ENCODE data around the gene COL4A6. TPM values are rescaled to one million over a fixed set of nuclear protein-coding genes. Genes with fewer than 3 reads are reported as not detected.
A peak's percentile ranks its signal among the peaks of the same experiment; 100 is the strongest.

Gene COL4A6
- total RNA-seq, 1 experiment from 2014 or later: 0.46 TPM

DNA sequence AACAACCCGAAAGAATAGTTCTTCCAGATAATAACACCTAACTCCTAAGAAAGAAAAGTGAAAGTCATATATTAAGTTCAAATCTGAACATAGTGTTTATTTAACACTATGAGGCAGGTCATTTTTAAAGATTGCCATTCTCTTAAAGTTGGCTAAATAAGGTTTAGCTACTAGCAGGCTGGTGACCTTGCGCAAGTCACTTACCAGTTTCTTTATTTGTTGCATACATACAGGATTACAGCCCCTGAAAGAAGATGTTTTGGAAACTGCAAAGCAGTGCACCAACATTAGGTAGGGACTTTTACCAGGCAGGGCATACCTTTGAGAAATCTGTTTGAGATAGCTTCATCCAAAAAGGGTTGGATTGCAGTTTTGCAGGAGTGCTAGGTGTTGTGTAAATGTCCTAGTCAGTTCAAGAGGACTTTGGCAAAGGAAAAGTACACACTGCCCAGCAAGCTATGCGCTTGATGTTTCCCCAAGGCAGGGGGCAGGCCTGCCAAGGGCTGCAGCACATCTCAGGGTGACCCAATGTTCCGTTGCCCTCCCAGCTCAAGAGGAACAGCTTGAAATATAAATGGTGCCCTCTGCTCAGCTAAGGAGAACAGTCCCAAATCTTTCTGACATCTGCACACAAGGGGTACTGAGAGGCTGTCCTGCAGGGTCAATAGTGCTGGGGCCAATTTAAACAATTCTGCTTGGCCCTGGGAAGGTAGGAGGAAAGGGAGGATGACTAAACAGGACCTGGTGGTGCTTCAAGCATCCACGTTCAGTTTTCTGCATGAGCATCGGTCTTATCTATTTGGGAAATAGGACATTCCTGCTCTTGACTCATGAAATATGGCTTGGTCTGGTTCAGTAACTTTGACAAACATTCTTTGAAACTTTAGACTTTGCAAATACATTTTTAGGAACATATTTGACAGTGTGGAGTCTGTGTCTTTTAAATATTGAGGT is 130.8 kb downstream of the COL4A6 start:
- no peaks in the 10 kb centered on the region for H3K9me3 ChIP-seq
- no peaks in the 10 kb centered on the region for H3K36me3 ChIP-seq
- H3K27me3 ChIP-seq: no peaks in the 10 kb centered on the region
- H3K4me3 ChIP-seq: no peak overlapping the region
- no peak for DNase-seq

DNA sequence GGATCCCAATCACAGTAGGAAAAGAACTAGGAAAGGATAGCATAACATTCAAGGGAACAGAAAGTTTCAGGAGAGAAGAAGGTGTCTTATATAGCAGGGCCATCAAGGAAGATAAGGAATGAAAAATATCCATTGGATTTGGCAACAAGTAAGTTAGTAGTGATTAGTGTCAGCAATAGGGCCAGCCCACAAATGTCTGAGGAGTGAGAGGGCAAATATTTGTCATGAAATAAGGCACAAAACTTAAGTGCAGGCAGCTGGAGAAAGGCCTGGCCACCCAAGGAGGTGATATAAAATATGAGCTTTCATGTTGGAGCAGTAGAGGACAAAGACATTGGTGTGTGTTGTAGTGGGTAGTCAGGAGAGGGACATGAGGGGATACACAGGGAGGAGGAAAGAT is 132.1 kb downstream of the COL4A6 start:
- Histone ChIP-seq H3K27me3 (no peaks in the 10 kb centered on the region), H3K4me3 (no peak overlapping the region), H3K36me3 (no peaks in the 10 kb centered on the region), H3K9me3 (no peaks in the 10 kb centered on the region)
- DNase-seq: no peak

DNA sequence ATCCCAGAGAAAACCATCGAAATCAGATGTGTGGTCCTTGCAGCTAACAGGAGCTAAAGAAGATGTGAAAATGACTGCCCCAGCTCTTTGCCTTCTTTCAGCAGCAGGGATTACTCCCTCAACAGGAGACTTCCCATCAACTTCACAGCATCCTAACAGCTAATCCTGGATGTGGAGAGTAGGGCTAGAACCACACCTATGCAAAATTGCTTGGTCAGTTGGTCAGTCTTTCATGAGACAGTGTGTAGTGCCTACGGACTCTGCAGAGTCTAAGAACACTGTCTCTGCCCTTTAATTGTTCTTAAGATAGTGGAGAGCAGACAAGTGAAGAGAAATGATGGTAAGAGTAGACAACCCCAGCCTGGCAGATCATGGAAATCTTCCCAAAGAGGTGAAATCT is 133.5 kb downstream of the COL4A6 start:
- Histone ChIP-seq H3K4me3 (no peak overlapping the region), H3K27me3 (no peaks in the 10 kb centered on the region), H3K9me3 (no peaks in the 10 kb centered on the region), H3K36me3 (no peaks in the 10 kb centered on the region)
- DNase-seq: no peak

DNA sequence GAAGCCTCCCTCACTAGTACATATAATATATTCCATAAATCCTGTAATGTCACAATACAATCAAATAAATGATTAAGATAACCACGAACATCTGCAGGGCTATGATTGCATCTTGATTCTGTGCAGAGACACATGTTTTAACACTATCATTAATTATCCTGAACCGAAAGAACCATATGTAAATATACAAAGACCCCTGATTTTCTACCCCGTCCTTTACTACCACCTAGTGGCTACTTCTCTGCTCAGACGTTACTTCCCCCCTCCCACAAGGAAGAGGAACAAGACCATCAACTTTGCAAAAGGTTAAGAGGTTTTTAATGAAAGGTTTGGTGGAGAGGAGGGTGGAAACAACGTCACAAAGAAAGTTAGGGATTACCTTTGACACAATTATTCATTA is 134.0 kb downstream of the COL4A6 start:
- DNase-seq: no peak
- H3K9me3 ChIP-seq: no peaks in the 10 kb centered on the region
- H3K36me3 ChIP-seq: no peaks in the 10 kb centered on the region
- H3K4me3 ChIP-seq: no peak overlapping the region
- no peaks in the 10 kb centered on the region for H3K27me3 ChIP-seq

DNA sequence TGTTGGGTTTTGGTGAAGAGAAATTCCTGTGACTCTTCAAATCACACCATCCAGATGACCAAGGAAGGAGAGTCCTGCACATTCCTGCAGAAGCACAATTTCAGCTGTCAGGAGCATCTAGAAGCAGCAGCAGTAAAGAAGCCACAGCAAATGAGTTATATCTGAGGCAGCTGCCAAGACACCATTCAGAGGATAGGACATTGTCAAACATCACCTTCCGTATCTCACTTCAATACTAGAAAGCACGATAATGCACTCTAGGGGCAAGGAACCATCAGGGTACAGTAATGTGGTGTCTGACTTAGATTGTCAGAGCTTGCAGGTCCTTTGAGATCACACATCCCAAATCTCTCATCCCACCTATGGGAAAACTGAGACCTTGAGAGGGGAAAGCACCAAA is 134.5 kb downstream of the COL4A6 start:
- DNase-seq: no peak
- Histone ChIP-seq H3K4me3 (no peak overlapping the region), H3K9me3 (no peaks in the 10 kb centered on the region), H3K36me3 (no peaks in the 10 kb centered on the region), H3K27me3 (no peaks in the 10 kb centered on the region)

DNA sequence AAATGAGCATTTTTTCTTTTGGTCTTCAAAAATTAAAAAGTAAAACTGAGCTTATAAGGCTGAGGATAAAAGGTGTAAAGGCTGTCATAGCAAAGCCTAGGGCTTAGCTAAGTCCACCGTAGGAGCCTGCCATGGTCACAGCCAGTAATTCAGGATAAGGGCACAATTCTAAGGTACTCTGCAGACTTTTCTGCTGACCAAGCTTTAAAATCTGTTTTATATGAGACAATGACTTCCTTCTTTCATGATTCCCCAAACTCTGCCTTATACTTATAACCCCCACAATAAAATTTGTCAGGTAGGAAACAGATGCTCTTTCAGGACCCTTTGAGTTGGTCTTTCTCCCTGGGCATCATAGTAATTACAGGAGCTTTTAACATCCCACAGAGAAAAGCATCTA is 138.5 kb downstream of the COL4A6 start:
- no peaks in the 10 kb centered on the region for H3K9me3 ChIP-seq
- no peaks in the 10 kb centered on the region for H3K27me3 ChIP-seq
- no peak for DNase-seq
- H3K36me3 ChIP-seq: no peaks in the 10 kb centered on the region
- H3K4me3 ChIP-seq: no peak overlapping the region

DNA sequence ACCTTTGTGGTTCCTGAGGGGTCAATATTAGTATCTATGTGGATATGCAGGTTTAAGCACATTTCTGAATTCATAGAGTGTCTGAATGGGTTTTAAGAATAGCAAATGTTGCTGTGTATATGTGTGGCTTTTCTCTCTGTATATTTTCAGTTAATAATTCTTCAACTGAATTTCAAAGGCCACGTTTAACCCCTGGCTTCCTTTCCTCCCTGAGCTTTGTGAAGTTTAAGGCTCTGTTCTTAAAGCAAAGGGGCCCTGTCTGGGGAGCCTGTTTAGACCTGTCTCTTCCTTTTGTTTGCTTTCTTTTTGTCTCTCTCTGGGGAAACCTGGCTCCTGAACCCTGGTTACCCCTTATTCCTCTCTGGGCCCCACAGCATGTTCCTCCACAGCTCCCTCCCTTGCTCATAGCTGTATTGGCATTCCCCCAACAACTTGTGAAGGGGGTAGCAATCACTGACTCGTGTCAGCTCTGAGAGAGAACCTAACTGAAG is 139.1 kb downstream of the COL4A6 start:
- Histone ChIP-seq H3K27me3 (no peaks in the 10 kb centered on the region), H3K4me3 (no peak overlapping the region), H3K36me3 (no peaks in the 10 kb centered on the region), H3K9me3 (no peaks in the 10 kb centered on the region)
- DNase-seq: no peak

DNA sequence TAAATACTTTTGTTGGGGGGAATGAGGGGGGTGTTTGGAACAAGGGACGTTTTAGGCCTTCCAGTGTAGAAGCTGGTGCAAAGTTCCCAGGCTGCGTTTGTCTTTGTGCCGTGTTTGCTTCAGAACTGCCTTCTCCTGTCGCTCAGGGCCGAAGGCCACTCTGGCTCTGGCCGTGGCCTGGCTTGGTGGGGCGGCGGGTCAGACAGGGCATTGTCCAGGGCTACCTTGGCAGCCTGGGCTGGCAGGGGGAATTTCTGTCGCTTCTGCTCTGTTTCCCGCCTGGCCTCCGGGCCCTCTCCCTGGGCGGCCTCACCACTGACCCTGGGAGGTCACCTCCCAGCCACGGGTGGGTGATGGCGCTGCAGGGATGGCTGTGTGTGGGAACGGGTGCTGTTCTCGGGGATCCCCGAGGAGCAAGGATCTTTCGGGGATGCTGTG is 140.0 kb downstream of the COL4A6 start:
- Histone ChIP-seq H3K36me3 (no peaks in the 10 kb centered on the region), H3K9me3 (no peaks in the 10 kb centered on the region)

DNA sequence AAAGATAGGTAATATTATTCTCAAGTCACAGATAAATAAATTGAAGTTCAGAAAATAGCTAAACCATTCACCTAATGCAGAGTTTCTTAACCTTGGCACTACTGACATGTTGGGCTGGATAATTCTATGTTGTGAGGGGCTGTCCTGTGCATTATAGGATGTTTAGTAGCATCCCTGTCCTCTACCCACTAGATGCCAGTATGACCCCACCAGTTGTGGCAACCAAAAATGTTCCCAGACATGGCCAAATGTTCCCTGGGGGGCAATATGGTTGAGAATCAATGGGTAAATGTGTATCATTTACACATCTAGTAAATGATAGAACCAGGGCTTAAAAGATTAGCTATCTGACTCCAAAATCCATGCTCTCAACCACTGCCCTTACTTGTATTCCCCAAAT is 140.9 kb downstream of the COL4A6 start:
- Histone ChIP-seq H3K9me3 (no peaks in the 10 kb centered on the region), H3K36me3 (no peaks in the 10 kb centered on the region), H3K27me3 (no peaks in the 10 kb centered on the region), H3K4me3 (no peak overlapping the region)
- no peak for DNase-seq

More for the DNA sequence above, 140.0 kb downstream of the COL4A6 start:
- Histone ChIP-seq H3K4me3 (no peak overlapping the region), H3K27me3 (no peaks in the 10 kb centered on the region)
- DNase-seq: no peak

DNA sequence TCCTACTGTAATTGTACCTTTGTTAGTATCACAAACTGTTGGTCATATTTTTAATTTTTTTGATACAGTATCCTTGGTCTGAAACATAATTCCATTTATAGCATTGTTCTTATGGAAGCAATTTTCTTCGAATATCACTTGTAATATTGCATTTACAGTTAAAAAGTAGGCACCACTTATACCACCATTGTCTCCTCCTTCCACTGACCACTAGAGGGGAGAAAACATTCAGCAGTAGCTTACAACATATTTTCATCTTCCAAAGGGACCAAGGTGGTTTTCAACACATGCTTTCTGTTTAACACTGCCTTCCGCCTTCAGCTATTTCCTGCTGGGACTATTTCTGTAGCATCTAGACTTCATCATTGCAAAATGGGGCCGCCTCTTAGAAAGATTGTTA is 146.2 kb downstream of the COL4A6 start:
- no peaks in the 10 kb centered on the region for H3K36me3 ChIP-seq
- no peak for DNase-seq
- no peaks in the 10 kb centered on the region; the same call in 1 of the 2 replicates for H3K27me3 ChIP-seq
- no peaks in the 10 kb centered on the region for H3K9me3 ChIP-seq
- H3K4me3 ChIP-seq: no peak overlapping the region

DNA sequence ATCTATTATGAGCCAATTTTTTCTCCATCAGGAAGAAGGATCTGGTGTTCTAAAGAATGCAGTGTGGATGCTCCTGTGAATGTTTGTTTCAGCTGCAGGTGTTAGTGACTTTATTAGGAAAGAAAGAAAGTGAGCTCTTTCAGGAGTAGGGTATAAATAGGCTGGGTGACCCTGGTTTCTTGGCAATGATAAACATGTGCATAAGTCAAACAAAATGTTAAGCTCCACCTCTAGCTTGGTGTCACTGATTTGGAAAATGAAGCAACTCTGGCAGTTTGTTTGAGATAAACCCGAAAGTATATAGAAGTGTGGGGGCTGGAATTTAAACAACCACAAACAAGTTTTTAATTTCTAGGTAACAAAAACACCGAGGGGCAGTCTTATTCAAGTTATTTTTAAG is 152.3 kb downstream of the COL4A6 start:
- H3K4me3 ChIP-seq: no peak overlapping the region
- no peaks in the 10 kb centered on the region for H3K9me3 ChIP-seq
- H3K27me3 ChIP-seq: no peaks in the 10 kb centered on the region; the same call in none of the 2 replicates
- no peak for DNase-seq
- H3K36me3 ChIP-seq: no peaks in the 10 kb centered on the region

DNA sequence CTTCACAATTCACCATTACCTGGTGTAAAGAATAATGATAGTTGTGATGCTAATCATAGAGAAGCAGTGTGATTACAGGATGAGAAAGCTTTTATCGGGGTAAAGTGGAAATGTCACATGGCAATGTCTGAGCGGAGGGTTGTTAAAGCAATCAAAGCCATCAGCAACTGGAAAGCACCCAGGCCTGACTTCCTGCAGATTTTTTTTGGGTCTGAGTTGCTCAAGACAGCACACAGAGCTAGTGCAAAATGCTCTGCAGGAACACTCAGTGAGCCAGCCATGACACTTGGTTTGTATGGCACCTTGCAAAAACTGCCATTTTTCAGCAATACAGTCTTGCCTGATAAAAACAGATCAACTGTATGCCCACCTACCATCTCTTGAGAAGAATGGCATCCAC is 152.9 kb downstream of the COL4A6 start:
- H3K9me3 ChIP-seq: no peaks in the 10 kb centered on the region
- DNase-seq: no peak
- no peak overlapping the region for H3K4me3 ChIP-seq
- H3K36me3 ChIP-seq: no peaks in the 10 kb centered on the region
- H3K27me3 ChIP-seq: no peaks in the 10 kb centered on the region; the same call in none of the 2 replicates

DNA sequence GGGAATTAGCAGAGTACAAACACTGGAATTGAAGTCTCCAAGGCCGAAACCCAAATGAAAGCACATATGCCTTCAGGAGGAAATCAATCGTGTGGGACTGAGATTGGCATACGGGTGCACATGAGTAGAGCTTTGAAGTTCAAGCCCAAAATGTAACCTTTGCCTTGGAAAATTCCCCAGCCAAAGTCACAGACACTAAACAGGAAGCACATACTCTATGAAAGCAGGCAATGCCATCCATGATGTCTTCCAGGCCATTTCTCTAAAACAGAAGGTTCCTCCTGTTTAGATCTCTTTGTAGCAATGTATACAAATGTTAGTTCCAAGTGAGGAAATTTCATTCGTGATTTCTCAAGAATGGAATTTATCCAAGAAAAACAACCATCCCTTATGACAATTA is 162.5 kb downstream of the COL4A6 start:
- DNase-seq: no peak
- no peak overlapping the region for H3K4me3 ChIP-seq
- H3K36me3 ChIP-seq: no peaks in the 10 kb centered on the region
- H3K9me3 ChIP-seq: no peaks in the 10 kb centered on the region
- no peaks in the 10 kb centered on the region for H3K27me3 ChIP-seq

DNA sequence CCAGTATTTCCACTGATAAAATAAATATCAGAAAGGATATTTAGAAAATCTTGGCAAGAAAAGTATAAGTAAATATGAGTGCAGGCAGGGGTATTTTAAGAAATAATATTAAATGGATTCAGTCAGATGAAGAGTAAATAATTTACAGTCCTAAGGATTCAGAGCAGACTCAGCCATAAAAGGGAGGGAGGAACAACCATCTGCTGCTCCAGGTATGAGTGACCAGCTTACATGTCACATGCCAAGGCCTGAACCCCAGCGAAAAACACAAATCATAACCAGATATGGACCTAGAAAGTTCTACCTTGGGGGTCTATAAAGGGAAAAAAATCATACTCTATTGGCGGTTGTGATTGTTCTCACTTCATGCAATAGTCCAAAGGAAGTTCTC is 166.8 kb downstream of the COL4A6 start:
- Histone ChIP-seq H3K9me3 (no peaks in the 10 kb centered on the region), H3K4me3 (no peak overlapping the region), H3K27me3 (no peaks in the 10 kb centered on the region), H3K36me3 (no peaks in the 10 kb centered on the region)
- DNase-seq: peak; percentile 3

DNA sequence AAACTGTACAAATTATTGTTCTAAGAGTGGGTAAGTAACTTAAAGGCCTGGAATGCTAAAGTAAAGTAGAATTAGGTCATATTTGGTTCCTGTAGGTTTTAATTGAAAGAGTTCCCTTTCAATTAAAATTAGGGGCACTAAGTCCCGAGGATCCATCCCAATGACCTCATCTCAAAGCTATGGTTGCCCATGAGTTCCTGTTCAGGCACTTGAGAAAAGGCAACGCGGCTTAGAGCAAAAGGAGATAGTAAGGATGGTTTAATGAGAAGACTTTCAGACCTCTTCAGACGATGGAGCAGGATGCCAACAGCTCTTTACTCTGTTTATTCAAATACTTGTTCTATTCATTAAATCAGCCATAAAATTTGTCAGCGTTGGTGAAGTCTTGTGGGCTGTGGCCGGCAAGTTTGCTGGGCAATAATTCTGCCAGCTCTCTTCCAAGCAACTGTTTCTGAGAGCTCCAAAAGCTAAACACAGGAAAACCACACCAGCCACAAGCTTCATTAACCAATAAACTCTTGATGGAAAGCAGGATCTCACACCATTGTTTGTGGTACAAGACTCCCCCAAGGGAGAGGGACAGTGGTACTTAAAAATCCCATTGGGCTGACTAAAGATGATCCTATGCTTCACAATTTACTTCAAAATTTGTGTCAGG is 167.4 kb downstream of the COL4A6 start:
- Histone ChIP-seq H3K27me3 (no peaks in the 10 kb centered on the region), H3K9me3 (no peaks in the 10 kb centered on the region), H3K36me3 (no peaks in the 10 kb centered on the region), H3K4me3 (no peak overlapping the region)
- DNase-seq: peak; percentile 53

DNA sequence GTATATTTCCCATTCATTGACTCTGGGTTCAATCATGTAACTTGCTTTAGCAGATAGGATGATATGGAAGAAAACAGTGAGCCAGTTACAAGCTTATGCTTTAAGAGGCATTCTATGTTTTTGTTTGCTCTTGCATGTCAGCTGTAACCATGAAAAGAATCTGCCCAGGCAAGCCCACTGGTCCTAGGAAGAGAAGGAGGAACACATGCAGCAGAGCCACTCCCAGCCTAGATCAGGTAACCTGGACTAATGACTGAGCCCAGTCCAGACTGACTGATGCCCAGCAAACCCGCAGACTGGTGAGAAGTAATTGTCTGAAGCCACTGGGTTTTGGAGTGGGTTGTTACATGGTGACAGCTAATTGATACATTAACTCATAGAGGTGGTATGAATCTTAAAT is 167.9 kb downstream of the COL4A6 start:
- no peaks in the 10 kb centered on the region for H3K36me3 ChIP-seq
- no peak overlapping the region for H3K4me3 ChIP-seq
- no peaks in the 10 kb centered on the region for H3K9me3 ChIP-seq
- no peaks in the 10 kb centered on the region for H3K27me3 ChIP-seq
- no peak for DNase-seq

DNA sequence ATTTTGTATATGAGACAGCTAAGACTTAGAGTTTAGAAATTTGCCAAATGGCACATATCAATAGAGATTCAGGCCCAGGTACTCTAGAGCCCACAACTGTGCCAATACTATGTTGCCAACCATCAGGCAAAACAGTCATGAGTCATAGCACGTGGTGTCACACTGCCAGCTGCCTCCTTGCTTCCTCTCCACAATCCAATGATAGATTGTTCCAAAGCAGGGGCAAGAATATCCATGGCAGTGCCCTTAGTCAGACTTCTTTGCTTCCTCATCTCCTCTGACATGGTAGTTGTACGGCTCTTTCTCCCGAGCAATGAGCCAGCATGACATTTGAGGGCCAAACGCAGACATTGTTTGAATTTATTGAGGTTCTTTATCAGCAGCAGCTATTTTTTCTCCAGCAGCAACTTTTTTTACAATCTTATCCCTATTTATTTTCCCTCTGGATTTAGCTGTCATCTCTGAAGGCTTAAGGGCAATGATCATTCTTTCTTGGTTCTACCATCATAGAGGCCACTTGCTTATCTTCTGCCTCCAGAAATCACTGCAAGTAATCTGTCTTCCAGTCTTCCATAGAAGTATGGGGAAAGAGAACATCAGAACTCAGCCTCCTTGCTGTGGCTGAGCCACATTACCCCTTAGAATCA is 169.7 kb downstream of the COL4A6 start:
- Histone ChIP-seq H3K4me3 (no peak overlapping the region), H3K27me3 (no peaks in the 10 kb centered on the region), H3K9me3 (no peaks in the 10 kb centered on the region), H3K36me3 (no peaks in the 10 kb centered on the region)
- peak; percentile 73 for DNase-seq
